GM23338 (cell line): ENCODE data around the gene IL11RA. TPM values are rescaled to one million over a fixed set of nuclear protein-coding genes. Genes with fewer than 3 reads are reported as not detected.

Experiments
- ATAC-seq: fragments of 200-7000 bp; cut with Tn5 transposase; 3 replicates; pipeline ENCODE4 v1.9.1; 2020
- DNase-seq: peaks from one replicate; pipeline ENCODE4 v3.0.0-alpha.2; 2015; ENCODE audit warnings: low spot score
- H2AFZ ChIP-seq: fragments of 200-600 bp; sonication (generic); 2 replicates; pipeline ENCODE4 v1.8.0; 2016; ENCODE audit warnings: antibody characterized with exemption, mild to moderate bottlenecking, moderate library complexity
- H3F3A ChIP-seq: fragments of 200-600 bp; sonication (generic); replicated peaks from 2 replicates; pipeline ENCODE4 v1.8.0; 2017; ENCODE audit warnings: antibody characterized with exemption, mixed run types, low read depth
- H3K27ac ChIP-seq: fragments of 200-600 bp; sonication (generic); 2 replicates; pipeline ENCODE4 v1.6.1; 2016; ENCODE audit warnings: low read depth
- H3K27me3 ChIP-seq: fragments of 200-600 bp; sonication (generic); 2 replicates; pipeline ENCODE4 v1.8.0; 2016; ENCODE audit warnings: mild to moderate bottlenecking, mixed run types, moderate library complexity; ENCODE audit not compliant: insufficient read depth
- H3K36me3 ChIP-seq: fragments of 200-600 bp; sonication (generic); 2 replicates; pipeline ENCODE4 v1.8.0; 2016; ENCODE audit warnings: mild to moderate bottlenecking; ENCODE audit not compliant: insufficient read depth
- H3K4me1 ChIP-seq: fragments of 200-600 bp; sonication (generic); 2 replicates; pipeline ENCODE4 v1.8.0; 2016; ENCODE audit warnings: mild to moderate bottlenecking, moderate library complexity; ENCODE audit not compliant: insufficient read depth
- H3K4me2 ChIP-seq: fragments of 200-600 bp; sonication (generic); 2 replicates; pipeline ENCODE4 v1.7.1; 2017; ENCODE audit warnings: mixed run types
- H3K4me3 ChIP-seq: fragments of 200-600 bp; sonication (generic); 2 replicates; pipeline ENCODE4 v1.6.1; 2016; ENCODE audit warnings: mixed run types
- H3K79me2 ChIP-seq: fragments of 200-600 bp; sonication (generic); replicated peaks from 2 replicates; pipeline ENCODE4 v1.8.0; 2017; ENCODE audit warnings: mild to moderate bottlenecking; ENCODE audit not compliant: insufficient read depth
- H3K9me2 ChIP-seq: fragments of 200-600 bp; sonication (generic); 2 replicates; pipeline ENCODE4 v1.8.0; 2017; ENCODE audit not compliant: insufficient read depth
- H4K20me1 ChIP-seq: fragments of 200-600 bp; sonication (generic); replicated peaks from 2 replicates; pipeline ENCODE4 v1.8.0; 2017; ENCODE audit warnings: mild to moderate bottlenecking; ENCODE audit not compliant: insufficient read depth
- H3K27ac Mint-ChIP-seq: 2 replicates; pipeline ENCODE4 v1.8.0; 2020; ENCODE audit warnings: inconsistent platforms, mild to moderate bottlenecking, moderate library complexity, mixed read lengths
- H3K27me3 Mint-ChIP-seq: 3 replicates; pipeline ENCODE4 v1.8.0; 2022; ENCODE audit warnings: low read depth, mild to moderate bottlenecking, moderate library complexity, mixed read lengths, inconsistent platforms; ENCODE audit not compliant: insufficient read depth, poor library complexity
- H3K36me3 Mint-ChIP-seq: 3 replicates; pipeline ENCODE4 v1.8.0; 2021; ENCODE audit warnings: low read depth, mild to moderate bottlenecking, inconsistent platforms, moderate library complexity, mixed read lengths
- H3K4me1 Mint-ChIP-seq: 3 replicates; pipeline ENCODE4 v1.8.0; 2020; ENCODE audit warnings: mild to moderate bottlenecking, inconsistent platforms, mixed read lengths
- H3K4me3 Mint-ChIP-seq: 3 replicates; pipeline ENCODE4 v1.8.0; 2021; ENCODE audit warnings: moderate library complexity, mild to moderate bottlenecking, inconsistent platforms, mixed read lengths
- H3K9me3 Mint-ChIP-seq: 3 replicates; pipeline ENCODE4 v1.8.0; 2020; ENCODE audit warnings: moderate library complexity, mild to moderate bottlenecking, inconsistent platforms, mixed read lengths
- CREB1 ChIP-seq: fragments of 250-450 bp; sonication (Bioruptor Pico); IDR thresholded peaks from 2 replicates; pipeline ENCODE4 v1.5.0; 2020; ENCODE audit warnings: low read depth, mild to moderate bottlenecking, moderate library complexity
- EZH2 ChIP-seq: fragments of 200-600 bp; sonication (generic); IDR thresholded peaks from one replicate; pipeline ENCODE4 v1.8.0; 2017; ENCODE audit warnings: antibody characterized with exemption, mild to moderate bottlenecking, low read depth; ENCODE audit not compliant: unreplicated experiment
- EZH2phosphoT487 ChIP-seq: fragments of 200-600 bp; sonication (generic); IDR thresholded peaks from one replicate; pipeline ENCODE4 v1.8.1; 2018; ENCODE audit warnings: antibody characterized with exemption; ENCODE audit not compliant: unreplicated experiment
- JUNB ChIP-seq: IDR thresholded peaks from one replicate; pipeline ENCODE4 v1.6.1; 2016; ENCODE audit warnings: antibody characterized with exemption; ENCODE audit not compliant: unreplicated experiment
- NANOG ChIP-seq: IDR thresholded peaks from 2 replicates; pipeline ENCODE4 v1.6.1; 2016; ENCODE audit warnings: antibody characterized with exemption, borderline replicate concordance
- POLR2AphosphoS5 ChIP-seq: IDR thresholded peaks from 2 replicates; pipeline ENCODE4 v1.6.1; 2016; ENCODE audit warnings: antibody characterized with exemption, low read depth
- STAT1 ChIP-seq: IDR thresholded peaks from one replicate; pipeline ENCODE4 v1.6.1; 2016; ENCODE audit warnings: antibody characterized with exemption; ENCODE audit not compliant: unreplicated experiment
- ZNF114 ChIP-seq: fragments of 250-450 bp; sonication (Bioruptor Pico); IDR thresholded peaks from 2 replicates; pipeline ENCODE4 v1.5.0; 2020; ENCODE audit warnings: mild to moderate bottlenecking, moderate library complexity
- ZNF331 ChIP-seq: fragments of 250-450 bp; sonication (Bioruptor Pico); IDR thresholded peaks from 2 replicates; pipeline ENCODE4 v1.5.0; 2020; ENCODE audit warnings: low read depth, mild to moderate bottlenecking, moderate library complexity
- polyA plus RNA-seq: library from polyadenylated mRNA; unstranded; fragments of >200 nt; fragmentation: Nextera tagmentation; extraction: Ambion mirVana; gene quantifications from 2 replicates; pipeline ENCODE4 v1.2.1, GENCODE V29; 2016
- total RNA-seq: library from RNA; depleted of rRNA; stranded (reverse); fragments of >200 nt; shearing (Covaris generic); gene quantifications from 2 replicates; pipeline ENCODE4 v1.2.3, GENCODE V29; 2014
- TF ChIP-seq, protein P1 (sequence below): fragments of 250-450 bp; sonication (Bioruptor Pico); IDR thresholded peaks from 2 replicates; pipeline ENCODE4 v1.5.0; 2020; ENCODE audit warnings: mild to moderate bottlenecking, moderate library complexity
- TF ChIP-seq, protein P2 (sequence below), 2 experiments: fragments of 200-600 bp in 1 of 2; sonication (generic) in 1 of 2; conservative IDR thresholded peaks; 2 replicates each; pipeline versions ENCODE4 v1.5.1 to v1.6.1; 2016 to 2017; ENCODE audit warnings: antibody characterized with exemption in 2 of 2, low read depth in 2 of 2, mild to moderate bottlenecking in 2 of 2, moderate library complexity in 1 of 2
- TF ChIP-seq, protein P3 (sequence below): IDR thresholded peaks from 2 replicates; pipeline ENCODE4 v1.6.1; 2016; ENCODE audit warnings: antibody characterized with exemption
- TF ChIP-seq, protein P4 (sequence below): IDR thresholded peaks from one replicate; pipeline ENCODE4 v1.6.1; 2018; ENCODE audit warnings: antibody characterized with exemption; ENCODE audit not compliant: unreplicated experiment

IL11RA gene
- total and polyA plus RNA-seq, 2 experiments from 2014 or later, result 3.1 to 5.8 TPM

DNA sequence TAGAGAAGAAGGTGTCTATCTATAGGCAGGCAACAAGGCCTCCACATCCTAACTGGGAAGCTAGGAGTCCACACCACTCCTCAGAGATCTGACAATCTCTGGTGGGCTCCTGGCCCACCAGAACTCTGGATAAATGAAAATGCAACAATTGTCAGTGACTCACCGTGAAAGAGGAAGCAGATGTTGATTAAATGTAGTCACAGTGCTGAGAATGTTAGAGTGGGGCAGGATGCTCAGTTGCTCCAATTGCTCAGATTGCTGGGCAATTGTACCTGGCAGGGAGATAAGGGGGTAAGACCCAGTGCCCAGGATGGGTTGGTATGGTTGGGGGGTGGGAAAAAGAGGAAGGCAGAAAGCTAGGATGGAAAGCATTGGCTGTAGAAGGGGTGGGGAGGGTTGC is 34.7 kb downstream of the IL11RA start:
- Histone ChIP-seq H3K36me3 (no peaks in the 10 kb centered on the region), H3K4me3 (no peak overlapping the region), H2AFZ (no peak overlapping the region), H3K27ac (no peak overlapping the region), H3K27me3 (no peaks in the 10 kb centered on the region), H3K4me1 (peaks cover 10% of the 10 kb centered on the region), H3K79me2 (no peaks in the 10 kb centered on the region), H3K9me2 (no peaks in the 10 kb centered on the region), H4K20me1 (no peaks in the 10 kb centered on the region), H3F3A (no peaks in the 10 kb centered on the region), H3K4me2 (peak overlapping the region; percentile 45; the same call in 1 of the 2 replicates)
- H3K27me3 Mint-ChIP-seq, result peaks cover 6% of the 10 kb centered on the region
- H3K9me3 Mint-ChIP-seq, result no peaks in the 10 kb centered on the region
- no peak for ATAC-seq
- H3K36me3 Mint-ChIP-seq, result no peaks in the 10 kb centered on the region
- no peak for TF ChIP-seq CREB1 (CRISPR knock-in tag)
- no peak for TF ChIP-seq POLR2AphosphoS5
- no peak for TF ChIP-seq EZH2
- TF ChIP-seq, protein P1, sequence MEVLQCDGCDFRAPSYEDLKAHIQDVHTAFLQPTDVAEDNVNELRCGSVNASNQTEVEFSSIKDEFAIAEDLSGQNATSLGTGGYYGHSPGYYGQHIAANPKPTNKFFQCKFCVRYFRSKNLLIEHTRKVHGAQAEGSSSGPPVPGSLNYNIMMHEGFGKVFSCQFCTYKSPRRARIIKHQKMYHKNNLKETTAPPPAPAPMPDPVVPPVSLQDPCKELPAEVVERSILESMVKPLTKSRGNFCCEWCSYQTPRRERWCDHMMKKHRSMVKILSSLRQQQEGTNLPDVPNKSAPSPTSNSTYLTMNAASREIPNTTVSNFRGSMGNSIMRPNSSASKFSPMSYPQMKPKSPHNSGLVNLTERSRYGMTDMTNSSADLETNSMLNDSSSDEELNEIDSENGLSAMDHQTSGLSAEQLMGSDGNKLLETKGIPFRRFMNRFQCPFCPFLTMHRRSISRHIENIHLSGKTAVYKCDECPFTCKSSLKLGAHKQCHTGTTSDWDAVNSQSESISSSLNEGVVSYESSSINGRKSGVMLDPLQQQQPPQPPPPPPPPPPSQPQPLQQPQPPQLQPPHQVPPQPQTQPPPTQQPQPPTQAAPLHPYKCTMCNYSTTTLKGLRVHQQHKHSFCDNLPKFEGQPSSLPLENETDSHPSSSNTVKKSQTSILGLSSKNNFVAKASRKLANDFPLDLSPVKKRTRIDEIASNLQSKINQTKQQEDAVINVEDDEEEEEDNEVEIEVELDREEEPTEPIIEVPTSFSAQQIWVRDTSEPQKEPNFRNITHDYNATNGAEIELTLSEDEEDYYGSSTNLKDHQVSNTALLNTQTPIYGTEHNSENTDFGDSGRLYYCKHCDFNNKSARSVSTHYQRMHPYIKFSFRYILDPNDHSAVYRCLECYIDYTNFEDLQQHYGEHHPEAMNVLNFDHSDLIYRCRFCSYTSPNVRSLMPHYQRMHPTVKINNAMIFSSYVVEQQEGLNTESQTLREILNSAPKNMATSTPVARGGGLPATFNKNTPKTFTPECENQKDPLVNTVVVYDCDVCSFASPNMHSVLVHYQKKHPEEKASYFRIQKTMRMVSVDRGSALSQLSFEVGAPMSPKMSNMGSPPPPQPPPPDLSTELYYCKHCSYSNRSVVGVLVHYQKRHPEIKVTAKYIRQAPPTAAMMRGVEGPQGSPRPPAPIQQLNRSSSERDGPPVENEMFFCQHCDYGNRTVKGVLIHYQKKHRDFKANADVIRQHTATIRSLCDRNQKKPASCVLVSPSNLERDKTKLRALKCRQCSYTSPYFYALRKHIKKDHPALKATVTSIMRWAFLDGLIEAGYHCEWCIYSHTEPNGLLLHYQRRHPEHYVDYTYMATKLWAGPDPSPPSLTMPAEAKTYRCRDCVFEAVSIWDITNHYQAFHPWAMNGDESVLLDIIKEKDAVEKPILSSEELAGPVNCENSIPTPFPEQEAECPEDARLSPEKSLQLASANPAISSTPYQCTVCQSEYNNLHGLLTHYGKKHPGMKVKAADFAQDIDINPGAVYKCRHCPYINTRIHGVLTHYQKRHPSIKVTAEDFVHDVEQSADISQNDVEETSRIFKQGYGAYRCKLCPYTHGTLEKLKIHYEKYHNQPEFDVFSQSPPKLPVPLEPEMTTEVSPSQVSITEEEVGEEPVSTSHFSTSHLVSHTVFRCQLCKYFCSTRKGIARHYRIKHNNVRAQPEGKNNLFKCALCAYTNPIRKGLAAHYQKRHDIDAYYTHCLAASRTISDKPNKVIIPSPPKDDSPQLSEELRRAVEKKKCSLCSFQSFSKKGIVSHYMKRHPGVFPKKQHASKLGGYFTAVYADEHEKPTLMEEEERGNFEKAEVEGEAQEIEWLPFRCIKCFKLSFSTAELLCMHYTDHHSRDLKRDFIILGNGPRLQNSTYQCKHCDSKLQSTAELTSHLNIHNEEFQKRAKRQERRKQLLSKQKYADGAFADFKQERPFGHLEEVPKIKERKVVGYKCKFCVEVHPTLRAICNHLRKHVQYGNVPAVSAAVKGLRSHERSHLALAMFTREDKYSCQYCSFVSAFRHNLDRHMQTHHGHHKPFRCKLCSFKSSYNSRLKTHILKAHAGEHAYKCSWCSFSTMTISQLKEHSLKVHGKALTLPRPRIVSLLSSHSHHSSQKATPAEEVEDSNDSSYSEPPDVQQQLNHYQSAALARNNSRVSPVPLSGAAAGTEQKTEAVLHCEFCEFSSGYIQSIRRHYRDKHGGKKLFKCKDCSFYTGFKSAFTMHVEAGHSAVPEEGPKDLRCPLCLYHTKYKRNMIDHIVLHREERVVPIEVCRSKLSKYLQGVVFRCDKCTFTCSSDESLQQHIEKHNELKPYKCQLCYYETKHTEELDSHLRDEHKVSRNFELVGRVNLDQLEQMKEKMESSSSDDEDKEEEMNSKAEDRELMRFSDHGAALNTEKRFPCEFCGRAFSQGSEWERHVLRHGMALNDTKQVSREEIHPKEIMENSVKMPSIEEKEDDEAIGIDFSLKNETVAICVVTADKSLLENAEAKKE (CRISPR knock-in tag), result no peak
- no peak for TF ChIP-seq ZNF331 (CRISPR knock-in tag)
- no peak for TF ChIP-seq ZNF114 (CRISPR knock-in tag)
- TF ChIP-seq NANOG, result no peak
- TF ChIP-seq EZH2phosphoT487, result no peak
- TF ChIP-seq, protein P2, sequence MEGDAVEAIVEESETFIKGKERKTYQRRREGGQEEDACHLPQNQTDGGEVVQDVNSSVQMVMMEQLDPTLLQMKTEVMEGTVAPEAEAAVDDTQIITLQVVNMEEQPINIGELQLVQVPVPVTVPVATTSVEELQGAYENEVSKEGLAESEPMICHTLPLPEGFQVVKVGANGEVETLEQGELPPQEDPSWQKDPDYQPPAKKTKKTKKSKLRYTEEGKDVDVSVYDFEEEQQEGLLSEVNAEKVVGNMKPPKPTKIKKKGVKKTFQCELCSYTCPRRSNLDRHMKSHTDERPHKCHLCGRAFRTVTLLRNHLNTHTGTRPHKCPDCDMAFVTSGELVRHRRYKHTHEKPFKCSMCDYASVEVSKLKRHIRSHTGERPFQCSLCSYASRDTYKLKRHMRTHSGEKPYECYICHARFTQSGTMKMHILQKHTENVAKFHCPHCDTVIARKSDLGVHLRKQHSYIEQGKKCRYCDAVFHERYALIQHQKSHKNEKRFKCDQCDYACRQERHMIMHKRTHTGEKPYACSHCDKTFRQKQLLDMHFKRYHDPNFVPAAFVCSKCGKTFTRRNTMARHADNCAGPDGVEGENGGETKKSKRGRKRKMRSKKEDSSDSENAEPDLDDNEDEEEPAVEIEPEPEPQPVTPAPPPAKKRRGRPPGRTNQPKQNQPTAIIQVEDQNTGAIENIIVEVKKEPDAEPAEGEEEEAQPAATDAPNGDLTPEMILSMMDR (conservative IDR thresholded peaks at IDR 0.05; ENCODE audit: low read depth in 2 of 2), result no peak
- TF ChIP-seq, protein P3, sequence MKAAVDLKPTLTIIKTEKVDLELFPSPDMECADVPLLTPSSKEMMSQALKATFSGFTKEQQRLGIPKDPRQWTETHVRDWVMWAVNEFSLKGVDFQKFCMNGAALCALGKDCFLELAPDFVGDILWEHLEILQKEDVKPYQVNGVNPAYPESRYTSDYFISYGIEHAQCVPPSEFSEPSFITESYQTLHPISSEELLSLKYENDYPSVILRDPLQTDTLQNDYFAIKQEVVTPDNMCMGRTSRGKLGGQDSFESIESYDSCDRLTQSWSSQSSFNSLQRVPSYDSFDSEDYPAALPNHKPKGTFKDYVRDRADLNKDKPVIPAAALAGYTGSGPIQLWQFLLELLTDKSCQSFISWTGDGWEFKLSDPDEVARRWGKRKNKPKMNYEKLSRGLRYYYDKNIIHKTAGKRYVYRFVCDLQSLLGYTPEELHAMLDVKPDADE, result no peak
- TF ChIP-seq, protein P4, sequence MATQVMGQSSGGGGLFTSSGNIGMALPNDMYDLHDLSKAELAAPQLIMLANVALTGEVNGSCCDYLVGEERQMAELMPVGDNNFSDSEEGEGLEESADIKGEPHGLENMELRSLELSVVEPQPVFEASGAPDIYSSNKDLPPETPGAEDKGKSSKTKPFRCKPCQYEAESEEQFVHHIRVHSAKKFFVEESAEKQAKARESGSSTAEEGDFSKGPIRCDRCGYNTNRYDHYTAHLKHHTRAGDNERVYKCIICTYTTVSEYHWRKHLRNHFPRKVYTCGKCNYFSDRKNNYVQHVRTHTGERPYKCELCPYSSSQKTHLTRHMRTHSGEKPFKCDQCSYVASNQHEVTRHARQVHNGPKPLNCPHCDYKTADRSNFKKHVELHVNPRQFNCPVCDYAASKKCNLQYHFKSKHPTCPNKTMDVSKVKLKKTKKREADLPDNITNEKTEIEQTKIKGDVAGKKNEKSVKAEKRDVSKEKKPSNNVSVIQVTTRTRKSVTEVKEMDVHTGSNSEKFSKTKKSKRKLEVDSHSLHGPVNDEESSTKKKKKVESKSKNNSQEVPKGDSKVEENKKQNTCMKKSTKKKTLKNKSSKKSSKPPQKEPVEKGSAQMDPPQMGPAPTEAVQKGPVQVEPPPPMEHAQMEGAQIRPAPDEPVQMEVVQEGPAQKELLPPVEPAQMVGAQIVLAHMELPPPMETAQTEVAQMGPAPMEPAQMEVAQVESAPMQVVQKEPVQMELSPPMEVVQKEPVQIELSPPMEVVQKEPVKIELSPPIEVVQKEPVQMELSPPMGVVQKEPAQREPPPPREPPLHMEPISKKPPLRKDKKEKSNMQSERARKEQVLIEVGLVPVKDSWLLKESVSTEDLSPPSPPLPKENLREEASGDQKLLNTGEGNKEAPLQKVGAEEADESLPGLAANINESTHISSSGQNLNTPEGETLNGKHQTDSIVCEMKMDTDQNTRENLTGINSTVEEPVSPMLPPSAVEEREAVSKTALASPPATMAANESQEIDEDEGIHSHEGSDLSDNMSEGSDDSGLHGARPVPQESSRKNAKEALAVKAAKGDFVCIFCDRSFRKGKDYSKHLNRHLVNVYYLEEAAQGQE, result no peak
- TF ChIP-seq STAT1, result no peak
- TF ChIP-seq JUNB, result no peak
- no peak for DNase-seq
- no peak overlapping the region for H3K27ac Mint-ChIP-seq
- no peak overlapping the region for H3K4me3 Mint-ChIP-seq
- peaks cover 14% of the 10 kb centered on the region for H3K4me1 Mint-ChIP-seq
